ENCODE results near the gene SMAD5. TPM values are rescaled to one million over a fixed set of nuclear protein-coding genes. Genes with fewer than 3 reads are reported as not detected.

Gene SMAD5
- total RNA-seq, 2 donors from 2014 or later = 5.8 to 12.1 TPM

DNA sequence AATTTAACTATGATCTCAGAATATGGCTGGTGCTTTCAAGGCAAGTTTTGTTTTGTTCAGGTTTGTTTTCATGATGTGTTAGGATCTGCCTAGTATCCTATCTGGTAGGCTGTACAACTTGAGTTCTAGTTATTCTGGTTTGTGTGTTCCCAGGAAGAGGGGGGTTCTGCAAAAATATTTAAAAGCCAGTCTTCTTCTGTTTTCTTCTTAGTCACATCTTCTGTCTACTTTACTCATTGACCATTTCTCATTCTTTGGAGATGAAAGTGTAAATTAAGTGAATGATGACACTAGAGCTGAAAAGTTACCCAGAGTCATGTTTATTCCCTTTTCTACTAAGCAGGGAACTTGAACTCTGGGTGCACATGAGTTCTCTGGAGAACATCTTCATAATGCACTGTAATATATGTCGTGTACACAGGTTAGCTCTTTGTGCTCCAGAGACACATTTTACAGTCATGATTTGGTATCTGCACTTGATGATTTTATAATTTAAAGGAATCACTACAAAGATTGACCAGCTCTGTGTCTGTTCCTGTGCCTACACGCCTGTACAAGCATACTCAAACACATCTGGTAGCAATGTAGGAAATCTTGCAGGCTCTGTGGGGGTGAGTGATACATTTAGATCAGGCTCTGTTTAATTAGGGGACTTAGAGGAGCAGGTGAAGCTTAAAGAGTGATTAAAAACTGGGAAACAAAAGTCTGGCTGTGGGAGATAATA, 5.0 kb downstream of the SMAD5 start:
- H3K27ac Mint-ChIP-seq = no peak overlapping the region
- no peaks in the 10 kb centered on the region for H3K36me3 Mint-ChIP-seq
- no peaks in the 10 kb centered on the region for H3K9me3 Mint-ChIP-seq
- DNase-seq (ENCODE audit: low spot score in 2 of 2) = no peak
- ATAC-seq = no peak

DNA sequence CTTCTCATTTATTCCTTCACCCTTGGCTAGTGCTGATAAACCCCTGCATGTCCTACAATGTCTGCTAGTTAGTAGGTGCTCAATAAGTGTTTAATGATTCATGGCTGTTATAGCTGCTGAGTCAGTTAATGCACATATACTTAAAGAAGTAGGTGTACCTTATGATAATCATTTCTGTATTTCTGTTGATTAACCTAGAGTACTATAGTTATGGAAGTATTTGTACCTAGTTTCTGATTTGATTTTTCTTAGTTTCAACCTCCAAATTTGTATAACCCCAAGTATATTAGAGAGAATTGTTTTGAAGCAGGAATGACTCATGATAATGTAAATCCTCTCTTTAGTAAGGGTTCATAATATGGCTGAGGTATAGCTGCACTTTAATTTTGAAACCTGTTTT, 8.9 kb downstream of the SMAD5 start:
- H3K27ac Mint-ChIP-seq = no peak overlapping the region
- H3K36me3 Mint-ChIP-seq = no peaks in the 10 kb centered on the region
- H3K9me3 Mint-ChIP-seq = no peaks in the 10 kb centered on the region
- ATAC-seq (peak in 1 of 2 donors; percentile 92), DNase-seq (ENCODE audit: low spot score in 2 of 2) (no peak)

DNA sequence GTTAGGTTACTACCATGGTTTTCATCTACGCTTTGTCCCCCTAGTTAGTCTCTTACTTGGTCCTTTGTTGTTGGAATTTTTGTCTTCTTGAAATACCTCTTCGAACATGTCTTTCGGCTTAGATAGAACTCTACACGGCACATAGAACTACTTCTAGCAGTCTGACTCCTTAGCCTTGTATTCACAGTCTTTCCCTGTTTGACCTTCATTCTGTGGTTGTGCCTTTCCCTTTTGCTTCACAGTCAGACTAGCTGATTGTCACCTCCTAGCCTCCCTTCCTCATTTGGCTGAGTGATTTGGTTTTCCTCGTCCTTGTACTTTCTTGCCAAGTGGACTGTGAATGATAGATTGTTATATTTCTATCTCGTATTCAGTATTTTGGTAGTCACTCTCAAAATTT, 10.7 kb downstream of the SMAD5 start:
- H3K9me3 Mint-ChIP-seq = no peaks in the 10 kb centered on the region
- no peak for ATAC-seq
- DNase-seq (ENCODE audit: low spot score in 2 of 2) = no peak
- H3K36me3 Mint-ChIP-seq = no peaks in the 10 kb centered on the region
- no peak overlapping the region for H3K27ac Mint-ChIP-seq

DNA sequence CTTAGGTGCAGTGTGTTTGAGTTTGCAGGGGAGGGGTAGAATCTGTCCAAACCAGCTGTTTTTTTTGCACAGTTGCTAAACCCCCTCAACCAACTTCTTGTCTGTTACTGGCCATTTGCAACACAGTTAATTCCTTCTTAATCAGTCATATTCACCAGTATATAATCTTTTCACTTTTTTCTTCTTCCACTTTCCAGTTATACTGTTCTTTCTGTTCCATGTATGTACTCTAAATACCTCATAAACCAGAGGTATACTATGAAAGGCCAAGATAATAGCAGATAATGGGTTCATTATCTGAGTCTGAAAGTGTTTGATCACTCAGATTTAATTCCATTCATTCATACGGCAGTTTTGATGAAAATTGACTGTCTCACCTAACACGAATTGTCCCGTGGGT, 11.1 kb downstream of the SMAD5 start:
- H3K9me3 Mint-ChIP-seq = no peaks in the 10 kb centered on the region
- DNase-seq (ENCODE audit: low spot score in 2 of 2) = no peak
- no peak overlapping the region for H3K27ac Mint-ChIP-seq
- no peak for ATAC-seq
- no peaks in the 10 kb centered on the region for H3K36me3 Mint-ChIP-seq

DNA sequence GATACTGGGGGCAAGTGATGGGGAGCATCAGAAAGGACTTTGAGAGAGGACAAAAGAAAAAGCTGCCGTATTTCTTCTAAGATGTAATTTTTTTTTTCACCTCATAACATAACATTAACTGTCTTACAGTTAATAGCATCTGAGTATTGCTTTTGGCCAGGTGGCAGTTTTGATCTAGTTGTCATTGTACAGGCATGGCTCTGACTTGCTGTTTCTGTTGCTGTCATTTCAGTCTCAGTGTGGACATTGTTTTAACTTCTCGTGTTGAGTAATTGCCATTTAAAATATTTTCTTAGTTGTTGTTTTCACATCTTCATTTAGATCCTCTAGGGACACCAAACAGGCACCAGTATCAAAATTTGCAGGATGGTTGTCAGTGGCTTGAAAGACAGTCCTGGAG, 12.4 kb downstream of the SMAD5 start:
- Mint-ChIP-seq H3K27ac (no peak overlapping the region), H3K9me3 (no peaks in the 10 kb centered on the region), H3K36me3 (no peaks in the 10 kb centered on the region)
- ATAC-seq (no peak), DNase-seq (ENCODE audit: low spot score in 2 of 2) (no peak)

DNA sequence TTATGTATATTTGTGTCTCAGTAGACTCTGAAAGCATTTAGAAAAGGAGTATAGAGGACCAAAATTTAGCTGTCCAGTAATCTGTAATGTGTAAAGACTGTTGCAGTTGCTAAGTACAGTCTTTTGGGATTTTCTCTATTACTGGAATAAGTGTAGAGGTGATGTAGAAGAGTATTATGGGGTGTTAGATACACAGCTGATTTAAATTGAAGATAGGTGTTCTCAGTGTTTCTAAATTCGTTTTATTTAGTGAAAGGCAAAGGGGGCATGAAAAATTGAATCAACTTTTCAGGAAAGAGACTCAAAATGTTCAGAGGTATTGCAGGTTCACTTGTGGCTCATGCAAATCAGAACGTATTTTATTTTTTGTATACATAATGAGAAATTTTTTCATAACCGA, 13.6 kb downstream of the SMAD5 start:
- no peak for ATAC-seq
- H3K36me3 Mint-ChIP-seq = no peaks in the 10 kb centered on the region
- no peak overlapping the region for H3K27ac Mint-ChIP-seq
- no peak for DNase-seq (ENCODE audit: low spot score in 2 of 2)
- no peaks in the 10 kb centered on the region for H3K9me3 Mint-ChIP-seq

DNA sequence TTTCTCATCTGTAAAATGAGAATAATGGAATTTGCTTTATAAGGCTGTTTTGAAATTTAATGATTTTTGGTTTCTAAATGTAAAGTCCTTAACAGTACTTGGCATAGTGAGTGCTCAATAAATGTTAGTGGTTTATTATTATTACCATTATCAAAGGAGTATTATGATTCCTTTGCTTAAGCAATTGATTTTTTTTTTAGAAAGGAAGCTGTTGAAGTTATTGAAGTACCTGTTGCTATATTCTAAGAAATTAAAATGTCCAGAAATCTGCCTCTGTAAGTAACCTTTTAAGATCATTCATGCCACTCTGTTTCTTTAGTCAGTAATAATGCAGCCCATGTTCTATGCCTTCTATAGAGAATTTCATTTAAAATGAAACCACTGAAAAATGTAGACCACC, 15.0 kb downstream of the SMAD5 start:
- Mint-ChIP-seq H3K9me3 (no peaks in the 10 kb centered on the region), H3K27ac (no peak overlapping the region), H3K36me3 (no peaks in the 10 kb centered on the region)
- ATAC-seq (no peak), DNase-seq (ENCODE audit: low spot score in 2 of 2) (no peak)

DNA sequence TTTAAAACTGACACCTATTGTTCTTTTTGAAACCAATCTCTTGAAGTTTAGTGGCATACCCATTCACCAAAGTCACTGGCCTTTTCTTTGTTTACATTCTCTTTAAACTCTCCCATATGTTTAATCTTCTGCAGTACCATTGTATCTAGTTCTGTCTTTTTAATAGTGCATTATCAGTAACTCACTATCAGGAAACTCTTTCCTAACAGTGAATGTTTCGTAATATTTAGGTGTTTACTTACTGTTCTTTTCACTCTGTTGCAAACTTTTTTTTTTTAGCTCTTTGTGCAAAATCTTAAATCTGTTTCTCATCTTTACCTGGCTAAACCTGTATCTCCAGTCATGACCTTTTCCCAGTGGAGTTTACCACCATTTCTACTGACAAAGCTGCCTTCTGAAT, 17.2 kb downstream of the SMAD5 start:
- no peak overlapping the region for H3K27ac Mint-ChIP-seq
- no peaks in the 10 kb centered on the region for H3K9me3 Mint-ChIP-seq
- H3K36me3 Mint-ChIP-seq = peaks cover 0 to 4% of the 10 kb centered on the region in 2 donors
- ATAC-seq (no peak), DNase-seq (ENCODE audit: low spot score in 2 of 2) (no peak)

DNA sequence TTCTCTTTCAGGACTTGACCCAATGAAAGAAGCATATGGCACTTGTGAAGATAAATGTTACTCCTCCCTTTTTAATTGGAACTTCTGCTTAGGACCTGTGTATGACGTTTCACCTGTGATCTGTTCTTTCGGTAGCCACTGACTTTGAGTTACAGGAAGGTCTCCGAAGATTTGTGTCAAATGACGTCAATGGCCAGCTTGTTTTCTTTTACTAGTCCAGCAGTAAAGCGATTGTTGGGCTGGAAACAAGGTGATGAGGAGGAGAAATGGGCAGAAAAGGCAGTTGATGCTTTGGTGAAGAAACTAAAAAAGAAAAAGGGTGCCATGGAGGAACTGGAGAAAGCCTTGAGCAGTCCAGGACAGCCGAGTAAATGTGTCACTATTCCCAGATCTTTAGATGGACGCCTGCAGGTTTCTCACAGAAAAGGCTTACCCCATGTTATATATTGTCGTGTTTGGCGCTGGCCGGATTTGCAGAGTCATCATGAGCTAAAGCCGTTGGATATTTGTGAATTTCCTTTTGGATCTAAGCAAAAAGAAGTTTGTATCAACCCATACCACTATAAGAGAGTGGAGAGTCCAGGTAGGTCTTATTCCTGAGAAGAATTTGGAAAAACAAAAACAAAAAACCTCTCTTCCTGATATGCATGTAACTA, 21.1 kb downstream of the SMAD5 start:
- no peaks in the 10 kb centered on the region for H3K9me3 Mint-ChIP-seq
- peaks cover 0 to 11% of the 10 kb centered on the region in 2 donors for H3K36me3 Mint-ChIP-seq
- H3K27ac Mint-ChIP-seq = no peak overlapping the region
- ATAC-seq = no peak
- no peak for DNase-seq (ENCODE audit: low spot score in 2 of 2)

DNA sequence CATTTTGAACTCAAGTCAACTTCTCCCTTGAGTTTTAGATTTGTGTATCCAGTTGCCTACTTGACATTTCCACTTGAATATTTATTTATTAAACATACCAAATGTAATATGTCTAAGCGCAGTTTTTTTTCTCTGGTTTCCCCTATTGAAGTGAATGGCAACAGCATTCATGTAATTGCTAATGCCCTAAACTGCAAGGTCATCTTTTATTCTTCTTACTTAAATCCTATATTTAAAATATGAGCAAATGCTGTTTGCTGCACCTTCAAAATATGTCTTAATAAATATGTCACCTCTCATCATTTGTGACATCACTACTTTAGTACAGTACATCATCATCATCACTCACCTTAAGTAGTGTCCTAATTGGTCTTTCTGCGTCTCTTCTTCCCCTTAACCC, 22.4 kb downstream of the SMAD5 start:
- ATAC-seq (no peak), DNase-seq (ENCODE audit: low spot score in 2 of 2) (no peak)
- Mint-ChIP-seq H3K9me3 (no peaks in the 10 kb centered on the region), H3K36me3 (peaks cover 0 to 11% of the 10 kb centered on the region in 2 donors), H3K27ac (no peak overlapping the region)

DNA sequence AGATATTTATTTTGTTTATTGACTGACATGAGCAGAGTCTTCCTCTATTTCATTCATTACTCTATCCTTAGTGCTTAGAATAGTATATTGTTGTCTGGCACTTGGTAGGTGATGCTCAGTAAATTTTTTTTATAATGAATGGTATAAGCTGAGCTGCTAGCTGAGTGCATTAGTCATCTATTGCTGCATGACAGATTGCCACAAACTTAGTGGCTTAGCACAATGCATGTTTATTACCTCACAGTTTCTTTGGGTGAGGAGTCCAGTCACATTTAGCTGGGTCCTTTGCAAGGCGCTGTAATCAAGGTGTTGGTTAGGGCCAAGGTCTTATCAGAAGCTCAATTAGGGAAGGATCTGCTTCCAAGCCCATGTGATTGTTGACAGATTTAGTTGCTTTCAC, 23.1 kb downstream of the SMAD5 start:
- H3K36me3 Mint-ChIP-seq = peaks cover 0 to 11% of the 10 kb centered on the region in 2 donors
- ATAC-seq = no peak

DNA sequence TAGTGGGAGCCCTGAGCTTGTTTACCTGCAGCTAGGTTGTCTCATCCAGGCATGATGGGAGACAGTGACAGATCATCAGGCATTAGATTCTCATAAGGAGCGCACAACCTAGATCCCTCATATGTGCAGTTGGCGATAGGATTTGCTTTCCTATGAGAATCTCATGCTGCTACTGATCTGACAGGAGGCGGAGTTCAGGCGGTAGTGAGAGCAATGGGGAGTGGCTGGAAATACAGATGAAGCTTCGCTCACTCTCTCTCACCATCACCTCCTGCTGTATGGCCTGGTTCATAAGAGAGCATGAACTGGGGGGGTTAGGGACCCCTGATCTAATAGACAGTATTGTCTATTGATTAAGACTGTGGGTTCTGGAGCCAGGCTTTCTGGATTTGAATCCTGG, 24.9 kb downstream of the SMAD5 start:
- DNase-seq (ENCODE audit: low spot score in 2 of 2) (no peak), ATAC-seq (no peak)
- H3K27ac Mint-ChIP-seq = no peak overlapping the region
- no peaks in the 10 kb centered on the region for H3K9me3 Mint-ChIP-seq
- peaks cover 0 to 11% of the 10 kb centered on the region in 2 donors for H3K36me3 Mint-ChIP-seq

More for the DNA sequence above, 23.1 kb downstream of the SMAD5 start:
- Mint-ChIP-seq H3K9me3 (no peaks in the 10 kb centered on the region), H3K27ac (no peak overlapping the region)
- DNase-seq (ENCODE audit: low spot score in 2 of 2) = no peak

DNA sequence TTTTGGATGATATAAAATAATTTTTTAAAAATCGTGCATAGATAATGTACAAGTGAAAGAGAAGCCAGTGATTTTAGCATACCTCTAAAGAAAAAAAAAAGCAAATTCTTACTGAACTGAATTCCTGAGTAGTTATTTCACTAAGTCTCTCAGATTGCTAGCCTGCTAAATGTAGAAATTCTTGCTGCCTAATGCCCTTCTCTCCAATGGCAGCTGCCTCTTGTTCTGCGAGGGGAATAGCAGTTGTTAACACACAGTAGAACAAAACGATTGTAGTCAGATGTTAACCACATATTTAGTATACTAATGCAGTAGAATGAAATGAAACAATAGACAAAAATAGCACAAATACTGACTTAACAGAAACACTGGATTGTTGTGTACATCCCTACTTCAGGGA, 26.8 kb downstream of the SMAD5 start:
- no peak for DNase-seq (ENCODE audit: low spot score in 2 of 2)
- Mint-ChIP-seq H3K9me3 (no peaks in the 10 kb centered on the region), H3K36me3 (peaks cover 0 to 11% of the 10 kb centered on the region in 2 donors), H3K27ac (no peak overlapping the region)
- no peak for ATAC-seq

DNA sequence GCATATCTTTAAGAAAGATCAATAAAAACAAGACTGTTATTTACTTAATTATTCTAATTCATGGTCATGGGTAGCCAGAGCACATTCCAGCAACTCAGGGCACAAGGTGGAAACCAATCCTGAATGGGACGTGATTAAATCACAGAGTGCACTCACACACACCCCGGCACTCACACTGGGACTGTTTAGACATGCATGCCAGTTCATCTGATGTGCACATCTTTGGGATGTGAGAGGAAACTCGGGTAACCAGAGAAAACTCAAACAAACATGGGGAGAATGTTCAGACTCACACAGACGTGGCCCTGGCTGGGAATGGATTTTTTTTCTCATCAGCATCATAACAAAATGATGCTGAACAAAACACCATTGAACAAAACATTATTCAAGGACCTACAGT, 29.4 kb downstream of the SMAD5 start:
- no peak for ATAC-seq
- no peaks in the 10 kb centered on the region for H3K9me3 Mint-ChIP-seq
- H3K27ac Mint-ChIP-seq = no peak overlapping the region
- H3K36me3 Mint-ChIP-seq = no peaks in the 10 kb centered on the region
- no peak for DNase-seq (ENCODE audit: low spot score in 2 of 2)

DNA sequence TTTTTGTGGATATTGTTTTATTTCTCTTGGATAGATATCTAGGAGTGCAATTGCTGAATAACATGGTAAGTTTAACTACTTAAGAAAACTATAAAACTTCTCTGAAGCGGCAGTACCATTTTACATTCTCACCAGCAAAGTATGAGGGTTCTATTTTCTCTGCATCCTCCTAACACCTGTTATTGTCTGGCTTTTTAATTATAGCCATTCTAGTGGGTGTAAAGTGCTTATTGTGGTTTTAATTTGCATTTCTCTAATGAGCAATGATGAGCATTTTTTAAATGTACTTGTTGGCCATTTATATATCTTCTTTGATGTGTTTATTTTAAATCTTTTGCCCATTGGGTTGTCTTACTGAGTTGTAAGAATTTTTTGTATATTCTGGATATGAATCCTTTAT, 31.6 kb downstream of the SMAD5 start:
- Mint-ChIP-seq H3K36me3 (peaks cover 0 to 6% of the 10 kb centered on the region in 2 donors), H3K9me3 (no peaks in the 10 kb centered on the region), H3K27ac (no peak overlapping the region)
- DNase-seq (ENCODE audit: low spot score in 2 of 2) = no peak
- ATAC-seq = no peak

DNA sequence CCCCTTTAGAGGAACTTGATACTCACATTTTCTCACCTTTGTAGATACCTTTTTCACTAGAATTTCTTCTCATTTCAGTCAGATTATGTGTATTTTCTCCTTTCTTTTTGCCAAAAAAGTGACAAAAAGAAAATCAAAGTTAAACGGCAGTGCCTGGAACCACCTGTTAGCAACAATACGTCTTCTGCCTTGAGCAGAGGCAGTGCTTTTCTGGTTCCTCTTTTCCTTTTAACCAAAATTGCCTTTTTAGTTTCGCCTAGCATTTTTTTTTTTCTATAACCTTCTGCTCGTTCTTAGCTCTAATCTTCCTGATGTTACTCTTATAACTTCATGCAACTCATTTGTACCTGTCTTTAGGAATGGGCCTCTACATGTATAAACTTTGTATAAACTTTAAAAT, 34.3 kb downstream of the SMAD5 start:
- ATAC-seq (no peak), DNase-seq (ENCODE audit: low spot score in 2 of 2) (no peak)
- H3K36me3 Mint-ChIP-seq = peaks cover 0 to 6% of the 10 kb centered on the region in 2 donors
- H3K27ac Mint-ChIP-seq = no peak overlapping the region
- no peaks in the 10 kb centered on the region for H3K9me3 Mint-ChIP-seq

DNA sequence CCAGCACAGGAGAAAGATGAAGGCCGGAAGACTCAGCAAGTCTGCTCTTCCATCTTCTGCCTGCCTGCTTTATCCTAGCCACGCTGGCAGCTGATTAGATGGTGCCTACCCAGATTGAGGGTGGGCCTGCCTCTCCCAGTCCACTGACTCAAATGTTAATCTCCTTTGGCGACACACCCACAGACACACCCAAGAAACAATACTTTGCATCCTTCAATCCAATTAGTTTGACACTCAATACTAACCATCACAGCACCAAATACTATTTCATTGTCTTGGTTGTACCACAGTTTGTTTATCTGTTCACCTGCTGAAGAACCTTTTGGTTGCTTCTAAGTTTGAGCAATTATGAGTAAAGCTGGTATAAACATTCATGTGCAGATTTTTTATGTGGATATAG, 36.6 kb downstream of the SMAD5 start:
- H3K36me3 Mint-ChIP-seq = peaks cover 0 to 6% of the 10 kb centered on the region in 2 donors
- no peak overlapping the region for H3K27ac Mint-ChIP-seq
- ATAC-seq = no peak
- no peaks in the 10 kb centered on the region for H3K9me3 Mint-ChIP-seq
- no peak for DNase-seq (ENCODE audit: low spot score in 2 of 2)

DNA sequence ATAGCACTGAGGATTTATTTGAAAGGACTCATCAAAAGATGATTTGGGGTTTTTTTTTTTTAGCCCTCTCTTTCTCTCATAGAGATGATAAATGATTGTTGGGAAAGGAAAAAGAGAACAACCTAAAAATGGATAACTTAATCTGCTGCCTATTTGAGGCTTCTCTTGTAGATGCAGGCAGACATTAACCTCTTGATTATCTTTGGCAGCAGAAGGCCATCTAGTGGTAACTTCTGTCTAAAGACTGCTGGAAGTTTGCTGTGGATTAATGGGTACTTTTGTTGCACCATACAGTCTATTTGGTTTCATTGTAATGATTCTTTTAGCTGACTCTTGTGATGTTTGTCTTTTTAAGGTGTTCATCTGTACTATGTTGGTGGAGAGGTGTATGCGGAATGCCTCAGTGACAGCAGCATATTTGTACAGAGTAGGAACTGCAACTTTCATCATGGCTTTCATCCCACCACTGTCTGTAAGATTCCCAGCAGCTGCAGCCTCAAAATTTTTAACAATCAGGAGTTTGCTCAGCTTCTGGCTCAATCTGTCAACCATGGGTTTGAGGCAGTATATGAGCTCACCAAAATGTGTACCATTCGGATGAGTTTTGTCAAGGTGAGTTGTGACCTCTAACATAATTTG, 41.5 kb downstream of the SMAD5 start:
- Mint-ChIP-seq H3K9me3 (no peaks in the 10 kb centered on the region), H3K27ac (no peak overlapping the region), H3K36me3 (no peaks in the 10 kb centered on the region)
- DNase-seq (ENCODE audit: low spot score in 2 of 2) (no peak), ATAC-seq (no peak)

Data from activated naive CD4-positive, alpha-beta T cell treated with anti-CD3 and anti-CD28 coated beads, Interleukin-2, amount 50 U/mL, for 72 hours (primary cell).